Activated T-cell treated with anti-CD3 and anti-CD28 coated beads for 4 hours (primary cell): ENCODE results near the gene TMEM273.

Source experiments
- DNase-seq: peaks from one replicate; pipeline ENCODE4 v3.0.0-alpha.2; 2020

TMEM273 gene

DNA sequence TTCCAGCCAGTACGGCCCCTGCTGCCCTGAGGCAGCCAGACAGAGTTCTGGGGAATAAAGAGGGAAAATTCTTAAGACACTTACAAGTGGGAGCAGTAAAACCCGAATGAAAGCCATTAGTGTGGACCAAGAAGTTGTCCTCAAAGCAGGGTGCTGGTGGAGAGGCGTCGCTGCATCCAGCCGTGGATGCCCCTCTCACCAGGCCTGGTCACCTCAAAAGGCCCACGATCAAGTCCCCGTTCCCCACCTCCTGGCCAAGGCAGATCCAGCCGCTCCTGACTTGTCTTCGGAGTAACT is 73.5 kb downstream of the TMEM273 start:
- DNase-seq = no peak

DNA sequence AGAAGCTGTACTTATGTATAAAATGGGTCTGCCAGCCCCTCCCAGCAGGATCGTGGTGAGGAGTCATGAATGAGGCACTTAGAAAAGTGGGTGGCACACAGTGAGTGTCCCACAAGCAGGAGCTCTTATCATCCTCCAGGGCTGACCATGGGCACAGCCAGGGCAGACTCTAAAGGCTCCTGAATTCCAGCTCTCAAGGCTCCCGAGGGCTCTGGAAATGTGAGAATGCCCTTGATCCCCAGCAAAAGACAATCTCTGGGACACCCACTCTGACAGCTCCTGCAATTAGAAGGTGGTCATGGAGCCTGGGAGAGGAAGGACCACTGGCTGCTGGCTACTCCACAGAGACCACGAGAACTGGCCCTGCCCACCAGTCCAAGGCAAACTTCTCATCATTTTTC is 74.5 kb downstream of the TMEM273 start:
- no peak for DNase-seq

DNA sequence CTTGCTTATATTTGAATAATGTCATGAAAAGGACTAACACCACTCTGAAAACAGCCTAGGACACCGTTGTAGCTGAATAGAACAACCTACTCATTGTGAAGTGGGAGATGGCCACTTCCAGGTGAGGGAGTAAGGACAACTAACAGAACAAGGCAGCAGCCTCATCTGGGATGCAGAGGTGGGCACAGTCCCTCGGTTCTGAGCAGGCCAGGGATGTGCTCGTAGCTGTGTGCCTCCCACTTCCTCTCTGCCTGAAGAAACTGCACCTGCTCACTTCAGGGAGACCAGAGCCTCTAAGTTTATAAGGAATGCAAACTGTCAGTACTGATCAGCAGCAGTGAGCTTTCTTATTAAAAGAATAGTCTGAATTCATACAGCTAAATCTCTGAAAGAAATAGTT is 75.3 kb downstream of the TMEM273 start:
- DNase-seq = no peak

GRCh38 chr10:49112098-49112497 is 76.1 kb downstream of the TMEM273 start:
- DNase-seq = no peak

GRCh38 chr10:49111320-49111698 is 76.9 kb downstream of the TMEM273 start:
- DNase-seq = no peak

GRCh38 chr10:49110684-49111319 is 77.4 kb downstream of the TMEM273 start:
- DNase-seq = no peak

DNA sequence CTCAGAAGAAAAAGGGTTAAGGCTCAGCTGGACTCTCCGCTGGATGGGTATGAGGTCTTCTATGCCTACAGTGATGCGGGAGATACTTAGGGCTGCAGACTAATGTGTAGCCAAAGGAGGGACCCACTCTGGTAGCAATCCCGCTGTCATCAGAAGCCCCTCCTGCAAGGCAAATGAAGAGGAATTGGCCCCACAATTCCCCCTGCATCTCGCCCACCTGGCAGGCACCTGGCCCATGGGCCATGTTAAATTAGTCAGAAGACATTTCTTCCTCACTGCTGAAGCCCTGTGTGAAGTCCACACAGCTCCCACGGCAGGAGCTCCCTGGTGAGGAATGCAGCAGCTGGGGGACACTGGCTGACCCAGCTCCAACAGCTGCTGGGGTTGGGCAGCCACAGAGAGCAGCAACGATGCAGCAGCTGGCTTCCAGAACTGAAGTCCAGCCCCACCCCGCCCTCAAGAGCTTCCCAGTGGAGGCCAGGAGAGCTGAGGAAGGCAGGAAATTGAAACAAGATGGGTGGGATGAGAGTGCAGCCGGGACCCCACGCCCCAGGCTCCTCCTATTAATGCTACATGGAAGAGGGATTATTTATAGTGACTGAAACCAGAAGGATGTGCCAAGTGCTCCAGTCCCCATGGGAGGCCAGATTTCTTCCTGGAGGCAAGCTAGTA is 78.4 kb downstream of the TMEM273 start:
- no peak for DNase-seq

- DNase-seq = no peak
These were observed 79.5 kb downstream of the TMEM273 start for GRCh38 chr10:49108656-49109055.

DNA sequence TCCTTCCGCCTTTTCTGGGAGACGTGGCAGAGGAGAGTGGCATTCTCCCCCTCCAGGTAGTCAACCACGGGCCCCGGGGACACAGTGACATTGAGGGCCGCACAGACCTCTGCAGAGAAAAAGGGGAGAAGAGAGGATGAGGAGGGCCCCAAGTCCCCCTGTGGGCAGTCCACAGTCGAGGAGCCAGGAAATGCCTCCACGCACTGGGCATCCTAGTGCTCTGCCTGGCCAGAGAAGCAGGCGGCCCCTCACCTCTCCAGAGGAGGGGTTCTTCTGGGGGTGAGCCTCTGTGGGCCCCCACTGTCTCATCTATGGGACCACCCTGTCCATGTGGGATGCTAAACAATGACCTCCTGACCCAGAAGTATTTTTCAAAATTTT is 80.3 kb downstream of the TMEM273 start:
- no peak for DNase-seq

GRCh38 chr10:49107111-49107886 is 80.9 kb downstream of the TMEM273 start:
- DNase-seq = no peak

DNA sequence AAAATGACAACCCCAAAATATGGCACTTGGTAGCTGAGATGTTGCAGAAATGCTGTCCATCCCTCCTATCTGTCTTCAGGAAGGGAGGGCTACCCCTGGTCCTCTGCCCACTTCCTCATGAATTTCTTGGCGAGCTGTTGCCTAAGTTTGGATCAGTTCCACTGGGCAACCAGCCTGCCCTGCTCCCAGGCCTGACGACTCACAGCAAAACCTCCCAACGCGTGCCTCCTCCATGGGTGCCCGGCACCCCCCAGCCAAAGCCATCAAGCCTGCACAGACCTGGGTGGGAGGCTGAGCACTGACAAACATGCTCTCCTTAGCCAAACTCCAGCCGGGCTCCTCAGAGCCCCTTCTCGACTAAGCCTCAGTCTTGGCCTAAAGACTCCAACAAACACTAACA is 81.7 kb downstream of the TMEM273 start:
- no peak for DNase-seq

DNA sequence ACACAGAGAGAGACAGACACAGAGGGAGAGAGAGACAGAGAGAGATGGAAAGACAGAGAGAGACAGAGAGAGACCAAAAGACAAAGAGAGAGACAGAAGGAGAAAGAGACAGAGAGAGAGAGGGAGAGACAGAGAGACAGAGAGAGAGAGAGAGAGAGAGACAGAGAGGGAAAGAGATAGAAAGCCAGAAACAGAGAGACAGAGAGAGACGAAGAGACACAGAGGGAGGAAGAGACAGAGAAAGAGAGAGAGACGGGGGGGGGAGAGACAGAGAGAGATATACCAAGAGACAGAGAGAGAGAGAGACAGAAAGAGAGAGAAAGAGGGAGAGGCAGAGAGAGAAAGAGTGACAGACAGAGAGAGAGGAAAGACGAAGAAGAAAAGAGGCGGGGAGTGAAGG is 83.1 kb downstream of the TMEM273 start:
- DNase-seq = no peak
